ENCODE results near the gene MUC5AC.

MUC5AC gene

GRCh38 chr11:1121331-1121812 is 36.4 kb upstream of the MUC5AC start:
- no peak for DNase-seq

- no peak for DNase-seq
Observed at GRCh38 chr11:1121813-1122663, 35.7 kb upstream of the MUC5AC start.

GRCh38 chr11:1122664-1123002 is 35.1 kb upstream of the MUC5AC start:
- DNase-seq = no peak

- DNase-seq = no peak
Observed at GRCh38 chr11:1123970-1124369, 33.8 kb upstream of the MUC5AC start.

- no peak for DNase-seq
Observed at GRCh38 chr11:1125803-1126202, 31.9 kb upstream of the MUC5AC start.

- no peak for DNase-seq
Observed at GRCh38 chr11:1126491-1126926, 31.2 kb upstream of the MUC5AC start.

- no peak for DNase-seq
Observed at GRCh38 chr11:1126935-1127663, 30.7 kb upstream of the MUC5AC start.

- no peak for DNase-seq
Observed at GRCh38 chr11:1127664-1128162, 30.0 kb upstream of the MUC5AC start.

GRCh38 chr11:1128311-1129142 is 29.2 kb upstream of the MUC5AC start:
- DNase-seq = no peak

- no peak for DNase-seq
Observed at GRCh38 chr11:1129143-1129610, 28.6 kb upstream of the MUC5AC start.

GRCh38 chr11:1129611-1130160 is 28.1 kb upstream of the MUC5AC start:
- no peak for DNase-seq

GRCh38 chr11:1130276-1131032 is 27.3 kb upstream of the MUC5AC start:
- DNase-seq = no peak

GRCh38 chr11:1131033-1131911 is 26.5 kb upstream of the MUC5AC start:
- no peak for DNase-seq

GRCh38 chr11:1134848-1135445 is 22.8 kb upstream of the MUC5AC start:
- no peak for DNase-seq

GRCh38 chr11:1138097-1138496 is 19.7 kb upstream of the MUC5AC start:
- DNase-seq = no peak

- DNase-seq = no peak
Observed at GRCh38 chr11:1139441-1140083, 18.2 kb upstream of the MUC5AC start.

- DNase-seq = no peak
Observed at GRCh38 chr11:1140642-1141490, 16.9 kb upstream of the MUC5AC start.

GRCh38 chr11:1146365-1146764 is 11.4 kb upstream of the MUC5AC start:
- DNase-seq = no peak

- DNase-seq = no peak
Observed at GRCh38 chr11:1147792-1148191, 10.0 kb upstream of the MUC5AC start.
